Measurements from ENCODE around the gene MAD1L1.
"Not testable (repeated sequence)": the region's sequence is repeated elsewhere in the genome, so short reads cannot be mapped to it uniquely, and the experiment has no call there.

DNA sequence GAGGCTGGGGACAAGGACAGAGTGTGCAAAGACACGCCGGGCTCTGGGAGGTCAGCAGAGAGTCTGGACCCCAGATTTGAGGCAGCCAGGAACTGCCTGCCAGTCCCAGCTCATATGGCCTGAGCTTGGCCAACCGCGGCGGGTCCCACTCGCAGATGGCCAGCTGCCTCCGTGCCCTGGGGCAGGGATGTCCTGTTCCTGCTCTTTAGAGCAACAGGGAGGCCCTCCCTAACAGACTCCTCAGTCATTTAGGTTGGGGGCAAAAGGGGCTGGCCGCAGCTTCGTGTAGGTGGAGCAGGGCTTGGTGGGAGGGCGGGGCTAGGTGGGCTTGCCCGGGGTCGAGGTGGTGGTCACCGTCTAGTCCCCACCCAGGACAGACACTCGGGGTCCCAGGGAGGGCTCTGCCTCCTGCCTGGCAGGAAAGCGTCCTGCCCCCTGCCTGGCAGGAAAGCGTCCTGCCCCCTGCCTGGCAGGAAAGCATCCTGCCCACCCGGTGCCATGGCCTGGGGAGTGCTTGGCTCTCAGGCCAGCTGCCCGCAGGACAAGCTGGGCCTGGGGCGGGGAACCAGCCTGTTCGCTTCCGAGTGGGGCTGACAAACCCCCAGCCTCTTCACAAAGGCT is 393.7 kb downstream of the MAD1L1 start:
- not testable (repeated sequence) for TF ChIP-seq RFX5 (IDR thresholded peaks at IDR 0.05; ENCODE audit: low read depth, low read length); ZNF510 (CRISPR knock-in tag; IDR thresholded peaks at IDR 0.05; ENCODE audit: low read depth); ZNF260 (CRISPR knock-in tag; IDR thresholded peaks at IDR 0.05; ENCODE audit: borderline replicate concordance, low read depth); STAG1 (CRISPR knock-in tag; IDR thresholded peaks at IDR 0.05); ZSCAN30 (CRISPR knock-in tag; IDR thresholded peaks at IDR 0.05); USF2 (IDR thresholded peaks at IDR 0.05; ENCODE audit: low read depth, low read length); USF2 (CRISPR knock-in tag; IDR thresholded peaks at IDR 0.05; ENCODE audit: borderline replicate concordance); TOPORS (CRISPR knock-in tag; IDR thresholded peaks at IDR 0.05)

Measured in HepG2 (cell line).